Breast epithelium (tissue), 4 donors: ENCODE data around the gene TOR4A. TPM values are rescaled to one million over a fixed set of nuclear protein-coding genes. Genes with fewer than 3 reads are reported as not detected.

Experiments
- DNase-seq, 2 donors: peaks; one replicate each; pipeline ENCODE4 v3.0.0-alpha.2; 2019; ENCODE audit warnings: low spot score in 2 of 2
- H3K27ac ChIP-seq, 2 donors: fragments of 200-600 bp; sonication (generic) in 1 of 2; one replicate each; pipeline ENCODE4 v1.5.1; 2016 to 2019; ENCODE audit warnings: mild to moderate bottlenecking in 1 of 2
- H3K27me3 ChIP-seq, 2 donors: fragments of 200-600 bp; sonication (generic) in 1 of 2; one replicate each; pipeline versions ENCODE4 v1.5.1 to v1.6.0; 2017 to 2019; ENCODE audit warnings: control low read depth in 1 of 2, mild to moderate bottlenecking in 1 of 2
- H3K36me3 ChIP-seq: fragments of 200-600 bp; one replicate; pipeline ENCODE4 v1.5.1; 2019
- H3K4me1 ChIP-seq, 2 donors: fragments of 200-600 bp; sonication (generic); one replicate each; pipeline ENCODE4 v1.5.1; 2016 to 2019; ENCODE audit warnings: control low read depth in 1 of 2
- H3K4me3 ChIP-seq, 3 donors: fragments of 200-600 bp; sonication (generic); 1 replicate in 2 of 3; 2 replicates in 1 of 3; pipeline ENCODE4 v1.5.1; 2016 to 2019; ENCODE audit warnings: mild to moderate bottlenecking in 3 of 3, moderate library complexity in 2 of 3
- H3K9me3 ChIP-seq, 2 donors: fragments of 200-600 bp; sonication (generic) in 1 of 2; one replicate each; pipeline ENCODE4 v1.5.1; 2016 to 2019; ENCODE audit warnings: control low read depth in 1 of 2
- POLR2A ChIP-seq: fragments of 450-650 bp; IDR thresholded peaks from one replicate; pipeline ENCODE4 v1.6.1; 2016; ENCODE audit warnings: antibody characterized with exemption, mild to moderate bottlenecking, moderate library complexity
- POLR2AphosphoS5 ChIP-seq, 3 donors: sonication (generic); formaldehyde crosslinking; IDR thresholded peaks; one replicate each; pipeline ENCODE4 v1.6.1; 2017; ENCODE audit warnings: antibody characterized with exemption in 3 of 3
- intact Hi-C: fragments of 100-400 bp; cut with DNase I; formaldehyde crosslinking; loops from one replicate; pipeline ENCODE4 v1.15.1; 2023; ENCODE audit warnings: low total_unique reads
- total RNA-seq, 3 donors: library from RNA; depleted of rRNA; stranded (reverse); fragments of >200 nt; gene quantifications; one replicate each; pipeline ENCODE4 v1.1.0, GENCODE V29; 2016
- TF ChIP-seq, protein P1 (sequence below), 3 donors: fragments of 450-650 bp; IDR thresholded peaks; one replicate each; pipeline ENCODE4 v1.5.1; 2016 to 2017; ENCODE audit warnings: antibody characterized with exemption in 3 of 3, mild to moderate bottlenecking in 3 of 3, moderate library complexity in 3 of 3

TOR4A gene
- total RNA-seq, 3 donors from 2014 or later: 2.9 to 5.4 (median 3.7) TPM

DNA sequence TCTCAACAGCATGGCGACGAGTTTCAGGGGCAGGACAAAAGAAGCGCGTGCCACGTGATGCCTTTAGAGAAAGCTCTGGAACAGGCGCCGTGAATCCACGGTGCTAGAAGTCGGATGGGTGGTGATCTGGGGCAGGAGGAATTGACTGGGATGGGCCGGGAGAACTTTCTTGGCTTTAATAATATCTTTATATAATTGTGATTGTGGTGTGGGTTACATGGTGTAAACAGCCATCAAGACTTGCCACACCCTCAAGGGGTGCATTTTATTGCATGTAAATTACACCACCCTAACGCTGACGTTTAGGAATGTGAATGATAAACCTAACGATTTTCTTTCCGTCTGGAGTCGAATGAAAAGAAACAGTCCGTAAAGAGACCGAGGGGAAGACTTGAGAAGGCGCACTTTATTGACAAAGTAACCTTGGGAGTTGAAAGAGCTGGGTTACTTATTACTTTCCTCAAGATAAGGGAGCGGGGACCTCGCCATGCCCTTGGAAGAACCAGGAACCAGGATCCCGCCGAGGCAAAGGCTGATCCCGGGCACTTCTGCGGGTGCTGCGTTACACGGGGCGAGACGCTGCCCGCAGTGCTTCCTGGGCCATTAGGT is 16.1 kb downstream of the TOR4A start:
- no peak for DNase-seq
- TF ChIP-seq, protein P1, sequence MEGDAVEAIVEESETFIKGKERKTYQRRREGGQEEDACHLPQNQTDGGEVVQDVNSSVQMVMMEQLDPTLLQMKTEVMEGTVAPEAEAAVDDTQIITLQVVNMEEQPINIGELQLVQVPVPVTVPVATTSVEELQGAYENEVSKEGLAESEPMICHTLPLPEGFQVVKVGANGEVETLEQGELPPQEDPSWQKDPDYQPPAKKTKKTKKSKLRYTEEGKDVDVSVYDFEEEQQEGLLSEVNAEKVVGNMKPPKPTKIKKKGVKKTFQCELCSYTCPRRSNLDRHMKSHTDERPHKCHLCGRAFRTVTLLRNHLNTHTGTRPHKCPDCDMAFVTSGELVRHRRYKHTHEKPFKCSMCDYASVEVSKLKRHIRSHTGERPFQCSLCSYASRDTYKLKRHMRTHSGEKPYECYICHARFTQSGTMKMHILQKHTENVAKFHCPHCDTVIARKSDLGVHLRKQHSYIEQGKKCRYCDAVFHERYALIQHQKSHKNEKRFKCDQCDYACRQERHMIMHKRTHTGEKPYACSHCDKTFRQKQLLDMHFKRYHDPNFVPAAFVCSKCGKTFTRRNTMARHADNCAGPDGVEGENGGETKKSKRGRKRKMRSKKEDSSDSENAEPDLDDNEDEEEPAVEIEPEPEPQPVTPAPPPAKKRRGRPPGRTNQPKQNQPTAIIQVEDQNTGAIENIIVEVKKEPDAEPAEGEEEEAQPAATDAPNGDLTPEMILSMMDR (IDR thresholded peaks at IDR 0.05): no peak
- TF ChIP-seq POLR2AphosphoS5 (IDR thresholded peaks at IDR 0.05) (no peak), POLR2A (no peak)
- Histone ChIP-seq H3K9me3 (no peaks in the 10 kb centered on the region), H3K27ac (no peak overlapping the region), H3K4me3 (peak overlapping the region in 1 of 3 donors; percentile 16), H3K27me3 (no peaks in the 10 kb centered on the region), H3K4me1 (peaks cover 4 to 17% of the 10 kb centered on the region in 2 donors), H3K36me3 (no peaks in the 10 kb centered on the region)
- intact Hi-C loops: no loop called here

DNA sequence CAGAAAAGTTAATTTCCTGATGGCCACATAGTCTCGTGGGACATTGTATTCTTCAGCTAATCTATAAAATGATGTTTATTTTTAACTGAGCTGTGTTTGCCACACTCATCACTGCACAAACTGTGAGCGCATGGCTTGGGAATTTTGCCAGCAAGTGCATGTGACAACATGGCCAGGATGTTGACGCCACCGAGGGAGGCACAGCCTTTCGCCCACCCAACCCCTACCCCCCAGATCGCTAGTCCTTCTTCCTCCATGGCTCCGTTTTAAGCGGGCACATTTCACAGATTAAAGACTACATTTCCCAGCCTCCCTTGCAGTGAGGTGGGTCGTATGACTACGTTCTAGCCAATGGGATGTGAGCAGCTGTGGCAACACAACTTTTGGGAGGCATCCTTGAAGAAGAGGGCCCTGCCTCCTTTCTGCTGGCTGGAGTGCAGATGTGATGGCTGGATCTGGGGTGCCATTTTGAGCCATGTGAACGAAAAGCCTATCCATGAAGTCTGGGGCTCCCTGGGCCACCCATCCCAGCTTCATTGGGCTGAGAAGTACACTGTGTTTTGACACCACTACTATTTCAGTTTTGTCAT is 16.7 kb downstream of the TOR4A start:
- Histone ChIP-seq H3K9me3 (no peaks in the 10 kb centered on the region), H3K27ac (peak overlapping the region in 1 of 2 donors; percentile 16), H3K4me1 (peaks cover 4 to 22% of the 10 kb centered on the region in 2 donors), H3K36me3 (no peaks in the 10 kb centered on the region), H3K27me3 (no peaks in the 10 kb centered on the region), H3K4me3 (peak overlapping the region in 1 of 3 donors; percentile 82)
- DNase-seq: no peak
- TF ChIP-seq, protein P1 (IDR thresholded peaks at IDR 0.05): no peak
- TF ChIP-seq POLR2A: no peak
- TF ChIP-seq POLR2AphosphoS5 (IDR thresholded peaks at IDR 0.05): no peak
- intact Hi-C loops: no loop called here

DNA sequence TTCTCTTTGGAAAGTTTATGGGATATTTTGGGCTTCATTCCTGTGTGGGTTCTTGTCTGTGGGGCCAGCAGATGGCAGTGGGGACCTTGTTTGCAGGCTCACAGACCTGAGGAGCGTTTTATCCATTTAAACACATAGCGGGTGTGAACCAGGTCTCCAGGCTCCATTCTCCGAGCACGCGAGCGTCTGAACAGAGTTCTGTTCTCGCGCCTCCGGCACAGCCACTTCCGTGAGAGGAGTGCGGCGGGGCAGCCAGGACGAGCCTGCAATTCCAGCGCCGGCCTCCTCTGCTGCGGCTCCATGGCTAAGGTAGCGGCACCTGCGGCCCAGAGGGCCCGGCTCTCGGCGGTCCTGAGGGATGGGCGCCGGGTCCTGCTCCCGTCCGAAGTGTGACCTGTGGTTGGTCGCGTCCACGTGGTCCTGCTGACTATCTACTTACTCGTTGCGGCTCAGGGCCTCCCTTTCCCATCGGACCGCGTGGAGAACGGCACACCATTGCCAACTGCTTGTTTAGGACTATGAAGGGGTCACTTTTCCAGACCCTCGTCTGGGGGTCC is 17.2 kb downstream of the TOR4A start:
- no peak for DNase-seq
- Histone ChIP-seq H3K9me3 (no peaks in the 10 kb centered on the region), H3K27ac (peak overlapping the region in 1 of 2 donors; percentile 16), H3K27me3 (no peaks in the 10 kb centered on the region), H3K36me3 (no peaks in the 10 kb centered on the region), H3K4me1 (peaks cover 4 to 23% of the 10 kb centered on the region in 2 donors), H3K4me3 (peak overlapping the region in 2 of 3 donors; percentile 52 to 82)
- TF ChIP-seq, protein P1 (IDR thresholded peaks at IDR 0.05): peak in 1 of 3 donors; percentile 29
- TF ChIP-seq POLR2A: no peak
- intact Hi-C loops: no loop called here

DNA sequence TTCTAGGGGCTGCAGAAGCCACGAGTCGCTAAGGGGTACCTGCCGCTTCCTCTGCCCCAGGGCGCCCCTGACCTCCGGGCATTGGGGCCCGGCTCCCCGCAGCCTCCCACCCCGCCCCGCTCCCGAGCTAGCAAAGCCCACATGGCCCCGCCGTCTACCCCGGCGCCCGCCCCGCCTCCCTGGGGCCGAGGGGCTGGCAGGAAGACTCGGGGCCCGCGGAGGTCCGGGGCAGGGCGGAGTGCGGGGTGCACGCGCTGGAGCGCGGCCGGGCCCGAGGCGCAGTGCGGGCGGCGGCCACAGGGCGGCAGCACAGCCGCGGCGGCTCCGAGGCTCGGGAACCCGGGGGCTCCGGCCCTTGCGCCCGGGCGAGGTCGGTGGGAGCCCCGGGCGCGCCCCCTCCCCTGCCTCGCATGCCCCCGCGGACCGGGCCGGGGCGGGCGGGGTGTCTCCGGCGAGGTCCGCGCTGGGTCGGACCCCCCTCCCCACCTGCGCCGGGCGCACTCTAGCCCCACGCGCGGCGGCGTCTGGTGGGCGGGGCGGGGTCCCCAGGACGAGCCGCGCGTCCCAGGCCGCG is 17.8 kb downstream of the TOR4A start:
- H3K4me1 ChIP-seq: peaks cover 4 to 23% of the 10 kb centered on the region in 2 donors
- no peak for DNase-seq
- H3K27ac ChIP-seq: peak overlapping the region in 1 of 2 donors; percentile 78
- peak overlapping the region; percentile 16 to 82 (median 52) for H3K4me3 ChIP-seq
- H3K9me3 ChIP-seq: no peaks in the 10 kb centered on the region
- no peak for TF ChIP-seq POLR2AphosphoS5 (IDR thresholded peaks at IDR 0.05)
- TF ChIP-seq, protein P1 (IDR thresholded peaks at IDR 0.05): peak in 1 of 3 donors; percentile 64
- H3K36me3 ChIP-seq: no peaks in the 10 kb centered on the region
- intact Hi-C loops: no loop called here
- H3K27me3 ChIP-seq: no peaks in the 10 kb centered on the region
